ENCODE results near the gene COL19A1. TPM values are rescaled to one million over a fixed set of nuclear protein-coding genes. Genes with fewer than 3 reads are reported as not detected.

Gene COL19A1
- polyA plus RNA-seq, 1 of the 3 experiments (the other 2 are of a cell fraction) = 0.15 TPM

DNA sequence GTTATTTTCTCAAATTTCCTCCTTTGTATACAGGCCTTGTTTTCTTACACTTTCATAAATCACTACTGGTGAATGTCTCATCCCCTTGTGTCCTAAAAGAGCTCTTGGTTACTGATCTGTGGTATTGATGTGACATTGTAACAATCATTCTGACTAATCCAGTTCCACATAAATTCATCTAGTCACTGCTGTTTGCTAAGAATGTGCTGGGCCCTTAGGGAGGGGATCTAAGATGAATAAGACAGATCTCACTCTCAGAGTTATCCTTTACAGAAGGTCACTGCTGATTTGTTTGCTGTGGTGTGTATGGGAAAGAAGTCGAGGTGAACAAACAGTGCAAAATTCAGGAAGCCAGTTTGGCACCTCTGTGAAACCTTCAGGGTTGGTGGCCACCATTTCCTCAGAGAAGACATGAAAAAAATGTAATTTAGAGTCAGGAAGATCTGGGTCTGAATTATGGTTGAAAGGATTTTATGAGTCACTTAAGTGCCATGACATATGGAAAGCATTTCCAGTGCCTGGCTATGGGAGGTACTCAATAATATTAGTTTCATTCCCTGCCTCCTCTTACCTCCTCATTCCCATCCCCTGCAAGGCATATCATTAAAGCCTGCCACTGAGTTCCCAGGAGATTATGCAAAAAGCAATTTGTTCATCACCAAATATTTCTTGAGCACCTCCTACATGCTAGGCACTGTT, 314.7 kb downstream of the COL19A1 start (continued):
- no peak for TF ChIP-seq RXRA (IDR thresholded peaks at IDR 0.05; ENCODE audit: borderline replicate concordance, low read depth)
- no peak for TF ChIP-seq EZH2phosphoT487 (IDR thresholded peaks at IDR 0.05; ENCODE audit: borderline replicate concordance, low read depth)
- TF ChIP-seq RCOR1 (IDR thresholded peaks at IDR 0.05; ENCODE audit: low read length) = no peak

GRCh38 chr6:70183538-70183937, 317.2 kb downstream of the COL19A1 start:
- no peaks in the 10 kb centered on the region for H3K9me3 ChIP-seq
- H3K4me3 ChIP-seq (ENCODE audit: low read depth in 2 of 2, low read length in 1 of 2) = no peak overlapping the region
- no peak overlapping the region for H3K27ac ChIP-seq (ENCODE audit: low read depth in 2 of 2, low read length in 1 of 2)
- H3F3A ChIP-seq (replicated peaks; ENCODE audit: insufficient read depth) = no peaks in the 10 kb centered on the region
- CTCF ChIA-PET = no interaction called here
- POLR2A ChIA-PET = no interaction called here
- DNase-seq = no peak
- H3K4me2 ChIP-seq = no peak overlapping the region
- no peak overlapping the region for H3K9ac ChIP-seq
- no peaks in the 10 kb centered on the region for H3K79me2 ChIP-seq (ENCODE audit: insufficient read depth)
- TF ChIP-seq FOXJ3 (CRISPR knock-in tag; IDR thresholded peaks at IDR 0.05) = no peak
- TF ChIP-seq PBX3 (IDR thresholded peaks at IDR 0.05) = no peak
- no peak for TF ChIP-seq REST (IDR thresholded peaks at IDR 0.05; ENCODE audit: low read depth, low read length)
- TF ChIP-seq, protein P1, sequence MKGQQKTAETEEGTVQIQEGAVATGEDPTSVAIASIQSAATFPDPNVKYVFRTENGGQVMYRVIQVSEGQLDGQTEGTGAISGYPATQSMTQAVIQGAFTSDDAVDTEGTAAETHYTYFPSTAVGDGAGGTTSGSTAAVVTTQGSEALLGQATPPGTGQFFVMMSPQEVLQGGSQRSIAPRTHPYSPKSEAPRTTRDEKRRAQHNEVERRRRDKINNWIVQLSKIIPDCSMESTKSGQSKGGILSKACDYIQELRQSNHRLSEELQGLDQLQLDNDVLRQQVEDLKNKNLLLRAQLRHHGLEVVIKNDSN (IDR thresholded peaks at IDR 0.05; ENCODE audit: borderline replicate concordance, low read depth) = no peak
- TF ChIP-seq TEAD4 (IDR thresholded peaks at IDR 0.05; ENCODE audit: borderline replicate concordance, insufficient read depth) = no peak
- TF ChIP-seq SIN3A (IDR thresholded peaks at IDR 0.05; ENCODE audit: borderline replicate concordance, low read depth, low read length) = no peak
- no peak for TF ChIP-seq ELF1 (IDR thresholded peaks at IDR 0.05)
- TF ChIP-seq YY1 (IDR thresholded peaks at IDR 0.05; ENCODE audit: low read depth) = no peak
- TF ChIP-seq, protein P2, sequence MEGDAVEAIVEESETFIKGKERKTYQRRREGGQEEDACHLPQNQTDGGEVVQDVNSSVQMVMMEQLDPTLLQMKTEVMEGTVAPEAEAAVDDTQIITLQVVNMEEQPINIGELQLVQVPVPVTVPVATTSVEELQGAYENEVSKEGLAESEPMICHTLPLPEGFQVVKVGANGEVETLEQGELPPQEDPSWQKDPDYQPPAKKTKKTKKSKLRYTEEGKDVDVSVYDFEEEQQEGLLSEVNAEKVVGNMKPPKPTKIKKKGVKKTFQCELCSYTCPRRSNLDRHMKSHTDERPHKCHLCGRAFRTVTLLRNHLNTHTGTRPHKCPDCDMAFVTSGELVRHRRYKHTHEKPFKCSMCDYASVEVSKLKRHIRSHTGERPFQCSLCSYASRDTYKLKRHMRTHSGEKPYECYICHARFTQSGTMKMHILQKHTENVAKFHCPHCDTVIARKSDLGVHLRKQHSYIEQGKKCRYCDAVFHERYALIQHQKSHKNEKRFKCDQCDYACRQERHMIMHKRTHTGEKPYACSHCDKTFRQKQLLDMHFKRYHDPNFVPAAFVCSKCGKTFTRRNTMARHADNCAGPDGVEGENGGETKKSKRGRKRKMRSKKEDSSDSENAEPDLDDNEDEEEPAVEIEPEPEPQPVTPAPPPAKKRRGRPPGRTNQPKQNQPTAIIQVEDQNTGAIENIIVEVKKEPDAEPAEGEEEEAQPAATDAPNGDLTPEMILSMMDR (IDR thresholded peaks at IDR 0.05) = no peak
- no peak for TF ChIP-seq FOSL2 (IDR thresholded peaks at IDR 0.05; ENCODE audit: borderline replicate concordance, low read depth)
- no peak for TF ChIP-seq SMC3 (IDR thresholded peaks at IDR 0.05; ENCODE audit: low read depth, low read length)
- TF ChIP-seq, protein P3, sequence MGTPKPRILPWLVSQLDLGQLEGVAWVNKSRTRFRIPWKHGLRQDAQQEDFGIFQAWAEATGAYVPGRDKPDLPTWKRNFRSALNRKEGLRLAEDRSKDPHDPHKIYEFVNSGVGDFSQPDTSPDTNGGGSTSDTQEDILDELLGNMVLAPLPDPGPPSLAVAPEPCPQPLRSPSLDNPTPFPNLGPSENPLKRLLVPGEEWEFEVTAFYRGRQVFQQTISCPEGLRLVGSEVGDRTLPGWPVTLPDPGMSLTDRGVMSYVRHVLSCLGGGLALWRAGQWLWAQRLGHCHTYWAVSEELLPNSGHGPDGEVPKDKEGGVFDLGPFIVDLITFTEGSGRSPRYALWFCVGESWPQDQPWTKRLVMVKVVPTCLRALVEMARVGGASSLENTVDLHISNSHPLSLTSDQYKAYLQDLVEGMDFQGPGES (IDR thresholded peaks at IDR 0.05; ENCODE audit: low read depth, low read length) = no peak
- no peaks in the 10 kb centered on the region for H3K9me2 ChIP-seq
- 32% methylated on average over 3 of the region's 3 CpGs for WGBS (ENCODE audit: low lambda C conversion rate)
- H3K4me1 ChIP-seq (ENCODE audit: control insufficient read depth in 1 of 2, insufficient read depth in 2 of 2, low read depth in 1 of 2, low read length in 1 of 2) = 0 out of 4 replicates have a peak, but pooled peaks cover 0 to 4% of the 10 kb centered on the region in 2 experiments
- no peaks in the 10 kb centered on the region for H4K20me1 ChIP-seq (ENCODE audit: insufficient read depth)
- H2AFZ ChIP-seq (ENCODE audit: low read depth) = no peak overlapping the region
- no peaks in the 10 kb centered on the region for H3K36me3 ChIP-seq (replicated peaks in 1 of 2; ENCODE audit: control insufficient read depth in 1 of 2, insufficient read depth in 2 of 2, low read length in 1 of 2)
- H3K27me3 ChIP-seq (ENCODE audit: insufficient read depth) = no peaks in the 10 kb centered on the region

All from SK-N-SH (cell line).